Activated CD8-positive, alpha-beta memory T cell treated with anti-CD3 and anti-CD28 coated beads, Interleukin-2, amount 50 U/mL, for 1 hour (primary cell): Measurements from ENCODE around the gene CYP27A1.

Experiments
- DNase-seq: peaks from one replicate; pipeline ENCODE4 v3.0.0-alpha.2; 2020; ENCODE audit errors: extremely low read depth

CYP27A1 gene

GRCh38 chr2:218811382-218811781 is 29.4 kb downstream of the CYP27A1 start:
- no peak for DNase-seq

DNA sequence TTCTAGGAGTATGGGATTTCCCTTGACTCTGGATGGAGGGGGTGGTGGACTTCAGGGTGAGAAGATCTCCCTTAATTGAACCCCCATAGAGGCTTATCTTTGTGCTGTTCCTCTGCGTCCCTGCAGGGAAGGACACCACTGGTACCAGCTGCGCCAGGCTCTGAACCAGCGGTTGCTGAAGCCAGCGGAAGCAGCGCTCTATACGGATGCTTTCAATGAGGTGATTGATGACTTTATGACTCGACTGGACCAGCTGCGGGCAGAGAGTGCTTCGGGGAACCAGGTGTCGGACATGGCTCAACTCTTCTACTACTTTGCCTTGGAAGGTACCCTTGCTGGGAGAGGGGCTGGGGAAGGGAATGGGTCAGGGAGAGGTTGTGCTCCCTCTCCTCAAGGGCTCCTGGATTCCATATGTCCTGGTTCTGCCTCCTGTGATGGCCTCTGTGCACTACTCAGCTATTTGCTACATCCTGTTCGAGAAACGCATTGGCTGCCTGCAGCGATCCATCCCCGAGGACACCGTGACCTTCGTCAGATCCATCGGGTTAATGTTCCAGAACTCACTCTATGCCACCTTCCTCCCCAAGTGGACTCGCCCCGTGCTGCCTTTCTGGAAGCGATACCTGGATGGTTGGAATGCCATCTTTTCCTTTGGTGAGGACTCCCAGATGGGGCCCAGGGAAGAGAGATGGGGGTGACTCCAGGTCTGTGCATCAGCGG is 30.3 kb downstream of the CYP27A1 start:
- no peak for DNase-seq

DNA sequence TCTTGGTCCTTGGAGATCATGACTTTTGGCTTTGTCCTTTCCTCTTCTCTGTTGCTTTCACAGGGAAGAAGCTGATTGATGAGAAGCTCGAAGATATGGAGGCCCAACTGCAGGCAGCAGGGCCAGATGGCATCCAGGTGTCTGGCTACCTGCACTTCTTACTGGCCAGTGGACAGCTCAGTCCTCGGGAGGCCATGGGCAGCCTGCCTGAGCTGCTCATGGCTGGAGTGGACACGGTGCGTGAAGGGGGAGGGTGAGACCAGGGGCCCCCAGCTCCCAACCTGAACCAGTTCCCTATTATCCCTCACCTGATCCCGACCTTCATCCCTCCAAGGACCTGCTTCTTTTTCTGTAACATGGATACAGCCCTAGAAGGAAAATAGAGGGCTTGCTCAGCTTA is 30.9 kb downstream of the CYP27A1 start:
- DNase-seq, result no peak

- no peak for DNase-seq
Measured at GRCh38 chr2:218813771-218814460, 32.0 kb downstream of the CYP27A1 start.

DNA sequence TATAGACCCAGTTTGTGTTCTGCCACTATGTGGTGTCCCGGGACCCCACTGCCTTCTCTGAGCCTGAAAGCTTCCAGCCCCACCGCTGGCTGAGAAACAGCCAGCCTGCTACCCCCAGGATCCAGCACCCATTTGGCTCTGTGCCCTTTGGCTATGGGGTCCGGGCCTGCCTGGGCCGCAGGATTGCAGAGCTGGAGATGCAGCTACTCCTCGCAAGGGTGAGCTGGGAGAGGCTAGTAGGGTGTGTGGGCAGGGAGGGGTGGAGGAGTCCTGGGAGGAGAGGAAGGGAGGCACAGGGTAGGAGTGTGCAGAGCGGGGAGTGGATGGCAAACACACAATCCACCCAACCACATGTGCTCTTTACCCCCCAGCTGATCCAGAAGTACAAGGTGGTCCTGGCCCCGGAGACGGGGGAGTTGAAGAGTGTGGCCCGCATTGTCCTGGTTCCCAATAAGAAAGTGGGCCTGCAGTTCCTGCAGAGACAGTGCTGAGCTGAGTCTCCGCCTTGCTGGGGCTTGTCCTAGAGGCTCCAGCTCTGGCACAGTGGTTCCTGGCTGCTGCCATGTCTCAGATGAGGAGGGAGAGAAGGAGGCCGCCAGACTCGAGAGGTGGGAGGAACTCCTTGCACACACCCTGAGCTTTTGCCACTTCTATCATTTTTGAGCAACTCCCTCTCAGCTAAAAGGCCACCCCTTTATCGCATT is 32.7 kb downstream of the CYP27A1 start:
- DNase-seq, result no peak

- DNase-seq, result no peak
Measured at GRCh38 chr2:218815244-218815637, 33.3 kb downstream of the CYP27A1 start.

DNA sequence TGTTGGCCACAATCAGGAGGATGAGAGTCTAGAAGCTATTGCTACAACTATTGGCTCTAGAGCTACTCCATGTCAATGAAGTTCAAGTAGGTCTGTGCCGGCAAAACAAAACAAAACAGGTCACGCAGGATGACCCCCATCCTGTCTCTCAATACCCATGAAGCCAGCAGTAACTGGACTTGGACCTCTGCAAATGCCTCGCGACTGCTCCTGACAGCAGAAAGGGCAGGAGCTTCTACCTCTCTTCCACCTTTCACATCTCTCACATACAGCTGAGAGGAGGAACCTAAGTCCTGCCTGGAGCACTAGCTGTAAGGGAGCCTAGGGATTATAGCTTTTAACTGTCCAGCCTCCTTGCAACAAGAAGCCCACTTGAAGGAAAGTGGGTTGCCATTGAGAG is 33.7 kb downstream of the CYP27A1 start:
- no peak for DNase-seq

DNA sequence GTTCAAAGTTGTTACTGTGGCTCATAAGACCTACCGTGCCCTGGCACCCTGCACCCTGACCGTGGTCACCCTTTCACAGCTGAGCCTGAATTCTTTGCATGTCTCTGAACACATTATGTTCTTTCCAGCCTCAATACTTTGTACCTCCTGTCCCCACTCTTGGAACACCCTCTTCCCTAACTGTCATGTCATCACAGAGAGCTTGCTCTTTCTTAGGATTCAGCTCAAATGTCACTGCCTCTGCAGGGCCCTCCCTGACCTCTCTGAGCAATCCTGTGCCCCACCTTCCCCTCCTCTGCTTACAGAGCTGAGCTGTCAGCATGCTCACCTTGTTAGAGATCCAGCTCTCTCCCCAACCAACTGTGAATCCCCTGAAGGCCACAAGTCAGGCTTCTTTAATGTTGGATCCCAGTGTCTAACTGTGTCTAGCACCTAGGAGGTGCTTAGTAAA is 34.6 kb downstream of the CYP27A1 start:
- DNase-seq, result no peak

DNA sequence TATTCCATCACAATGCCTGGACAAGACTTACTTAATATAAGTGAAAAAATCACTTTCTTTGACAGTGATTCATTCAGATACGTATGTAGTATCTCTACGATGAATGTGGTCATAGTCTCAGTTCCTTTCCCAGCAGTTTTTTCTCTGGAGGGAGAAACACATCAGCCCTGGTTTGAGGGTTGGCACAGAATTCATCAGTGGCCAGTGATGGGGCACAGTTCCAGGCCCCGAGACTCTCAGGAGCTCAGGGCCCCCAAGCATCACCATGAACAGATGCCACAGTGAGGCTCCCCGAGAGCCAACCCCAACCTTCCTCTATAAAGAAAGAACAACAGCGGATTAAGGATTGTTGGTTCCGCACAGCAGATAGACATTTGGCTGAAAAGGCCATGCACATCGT is 37.1 kb downstream of the CYP27A1 start:
- DNase-seq, result no peak

GRCh38 chr2:218820746-218821369 is 38.9 kb downstream of the CYP27A1 start:
- no peak for DNase-seq

- no peak for DNase-seq
Measured at GRCh38 chr2:218821605-218822211, 39.8 kb downstream of the CYP27A1 start.

DNA sequence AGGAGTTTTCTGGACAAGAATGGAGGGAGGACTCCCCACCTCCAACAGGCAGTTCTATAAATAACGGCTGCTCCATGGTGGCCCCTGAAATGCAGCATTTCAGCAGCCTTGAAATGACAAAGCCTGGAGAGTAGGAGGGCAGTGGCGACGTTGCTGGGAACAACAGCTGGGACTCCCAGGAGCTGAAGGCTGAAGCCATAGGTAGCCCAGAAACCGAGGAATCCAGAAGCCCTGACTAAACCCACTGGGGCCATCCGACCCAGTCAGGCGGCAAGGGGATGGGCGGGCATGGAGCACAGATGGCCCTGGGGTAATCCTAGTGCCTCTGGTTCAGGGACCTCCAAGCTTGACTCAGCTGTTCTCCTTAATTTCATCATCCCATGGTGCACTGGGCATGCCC is 40.7 kb downstream of the CYP27A1 start:
- no peak for DNase-seq

- DNase-seq, result no peak
Measured at GRCh38 chr2:218823196-218823855, 41.4 kb downstream of the CYP27A1 start.

GRCh38 chr2:218824004-218824403 is 42.1 kb downstream of the CYP27A1 start:
- DNase-seq, result no peak

- no peak for DNase-seq
Measured at GRCh38 chr2:218826791-218827190, 44.8 kb downstream of the CYP27A1 start.

DNA sequence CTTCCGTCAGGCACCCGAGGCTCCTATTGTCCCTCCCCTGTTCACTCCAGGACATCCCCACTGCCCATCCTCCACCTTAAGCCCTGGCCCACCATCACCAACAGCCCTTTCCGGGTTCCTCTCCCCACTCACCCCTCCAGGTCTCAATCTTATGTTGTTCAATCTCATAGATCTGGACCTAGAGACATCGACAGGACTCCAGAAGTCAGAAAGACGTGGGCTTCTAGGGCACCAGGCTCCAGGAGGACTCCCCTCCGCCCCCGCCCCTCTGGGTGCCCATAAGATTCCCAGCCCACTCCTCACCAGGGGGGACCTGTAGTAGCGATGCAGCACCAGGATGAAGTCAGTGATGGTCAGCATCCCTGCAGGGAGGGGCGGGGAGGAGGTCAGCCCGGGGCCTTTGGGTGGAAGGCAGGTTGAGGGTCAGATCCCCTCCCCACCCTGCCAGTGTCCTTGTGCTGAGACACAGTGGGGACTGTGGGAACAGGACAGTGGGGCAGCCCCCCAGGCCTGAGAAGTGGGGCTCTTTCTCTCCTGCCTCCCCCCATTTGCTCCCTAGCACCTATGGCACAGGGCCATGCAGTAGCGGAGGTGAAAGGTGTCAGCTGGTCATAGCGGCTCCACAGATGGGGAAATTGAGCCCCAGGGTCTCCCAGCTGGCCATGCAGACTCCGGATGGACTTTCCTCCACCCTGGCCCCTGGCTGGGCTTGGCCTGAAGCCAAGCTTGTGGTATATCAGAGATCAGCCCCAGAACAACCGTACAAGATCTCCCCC is 45.9 kb downstream of the CYP27A1 start:
- DNase-seq, result no peak

- no peak for DNase-seq
Measured at GRCh38 chr2:218828477-218828778, 46.5 kb downstream of the CYP27A1 start.

GRCh38 chr2:218829868-218830451 is 48.0 kb downstream of the CYP27A1 start:
- no peak for DNase-seq

- DNase-seq, result no peak
Measured at GRCh38 chr2:218830526-218831306, 48.8 kb downstream of the CYP27A1 start.
